ENCODE results near the gene SPATA31A5. TPM values are rescaled to one million over a fixed set of nuclear protein-coding genes. Genes with fewer than 3 reads are reported as not detected.
"Not testable (repeated sequence)": the region's sequence is repeated elsewhere in the genome, so short reads cannot be mapped to it uniquely, and the experiment has no call there.

The SPATA31A5 gene
- total RNA-seq: not detected

DNA sequence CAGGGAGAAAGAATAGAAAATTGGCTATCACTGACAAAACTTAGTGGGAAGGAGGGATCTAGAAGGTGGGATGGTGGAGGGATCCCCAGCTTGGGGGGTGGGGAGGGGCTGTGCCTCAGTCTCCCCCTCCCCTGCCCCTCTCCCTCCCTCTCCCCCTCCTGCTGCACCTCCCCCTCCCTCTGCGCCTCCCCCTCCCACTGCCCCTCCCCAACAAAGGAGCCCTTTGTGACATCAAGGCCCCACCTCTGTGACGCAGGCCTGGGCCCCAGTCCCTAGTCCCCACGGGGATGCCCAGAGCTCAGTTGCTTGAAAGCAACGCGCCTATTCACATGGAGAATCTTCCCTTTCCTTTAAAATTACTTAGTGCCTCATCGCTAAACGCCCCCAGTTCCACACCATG lies at the start of gene SPATA31A5:
Gene SPATA31A5, plus strand, starts transcription at position 301 of the 400 bp plus-strand sequence. Its CDS starts 29 bp downstream, at position 330.
- TF ChIP-seq, protein P1, sequence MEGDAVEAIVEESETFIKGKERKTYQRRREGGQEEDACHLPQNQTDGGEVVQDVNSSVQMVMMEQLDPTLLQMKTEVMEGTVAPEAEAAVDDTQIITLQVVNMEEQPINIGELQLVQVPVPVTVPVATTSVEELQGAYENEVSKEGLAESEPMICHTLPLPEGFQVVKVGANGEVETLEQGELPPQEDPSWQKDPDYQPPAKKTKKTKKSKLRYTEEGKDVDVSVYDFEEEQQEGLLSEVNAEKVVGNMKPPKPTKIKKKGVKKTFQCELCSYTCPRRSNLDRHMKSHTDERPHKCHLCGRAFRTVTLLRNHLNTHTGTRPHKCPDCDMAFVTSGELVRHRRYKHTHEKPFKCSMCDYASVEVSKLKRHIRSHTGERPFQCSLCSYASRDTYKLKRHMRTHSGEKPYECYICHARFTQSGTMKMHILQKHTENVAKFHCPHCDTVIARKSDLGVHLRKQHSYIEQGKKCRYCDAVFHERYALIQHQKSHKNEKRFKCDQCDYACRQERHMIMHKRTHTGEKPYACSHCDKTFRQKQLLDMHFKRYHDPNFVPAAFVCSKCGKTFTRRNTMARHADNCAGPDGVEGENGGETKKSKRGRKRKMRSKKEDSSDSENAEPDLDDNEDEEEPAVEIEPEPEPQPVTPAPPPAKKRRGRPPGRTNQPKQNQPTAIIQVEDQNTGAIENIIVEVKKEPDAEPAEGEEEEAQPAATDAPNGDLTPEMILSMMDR (IDR thresholded peaks at IDR 0.05; ENCODE audit: low read depth): not testable (repeated sequence)

Small RNAs within 50 kb of the gene (small RNA-seq; reads per million reads assigned to genes)
- not detected for gene AL590491.3

Measured in subcutaneous adipose tissue (tissue), 4 donors.